GM10266 (cell line): Measurements from ENCODE around the gene RPL31.

Source experiments
- DNase-seq: peaks from one replicate; pipeline ENCODE4 v3.0.0; 2012; ENCODE audit errors: extremely low spot score
- CTCF ChIP-seq: IDR thresholded peaks from 2 replicates; pipeline ENCODE4 v1.5.1; 2012; ENCODE audit warnings: mild to moderate bottlenecking, low read depth; ENCODE audit not compliant: control insufficient read depth, insufficient read depth; ENCODE audit errors: missing control alignments

Gene RPL31

GRCh38 chr2:100995309-100996075, 6.6 kb upstream of the RPL31 start:
- TF ChIP-seq CTCF = no peak
- DNase-seq = no peak

- no peak for TF ChIP-seq CTCF
Measured at GRCh38 chr2:100997509-100998234, 4.4 kb upstream of the RPL31 start.

GRCh38 chr2:100998235-100998573, 3.9 kb upstream of the RPL31 start:
- DNase-seq = no peak
- no peak for TF ChIP-seq CTCF

More at GRCh38 chr2:100997509-100998234, 4.4 kb upstream of the RPL31 start:
- no peak for DNase-seq

- no peak for TF ChIP-seq CTCF
- no peak for DNase-seq
Measured at GRCh38 chr2:100999995-101000394, 2.1 kb upstream of the RPL31 start.

GRCh38 chr2:101002562-101003277, 631 bp downstream of the RPL31 start:
- no peak for TF ChIP-seq CTCF
- no peak for DNase-seq

GRCh38 chr2:101003278-101003775, 1.2 kb downstream of the RPL31 start:
- no peak for DNase-seq
- no peak for TF ChIP-seq CTCF
